ENCODE measurements around the gene IFNAR2.

DNA sequence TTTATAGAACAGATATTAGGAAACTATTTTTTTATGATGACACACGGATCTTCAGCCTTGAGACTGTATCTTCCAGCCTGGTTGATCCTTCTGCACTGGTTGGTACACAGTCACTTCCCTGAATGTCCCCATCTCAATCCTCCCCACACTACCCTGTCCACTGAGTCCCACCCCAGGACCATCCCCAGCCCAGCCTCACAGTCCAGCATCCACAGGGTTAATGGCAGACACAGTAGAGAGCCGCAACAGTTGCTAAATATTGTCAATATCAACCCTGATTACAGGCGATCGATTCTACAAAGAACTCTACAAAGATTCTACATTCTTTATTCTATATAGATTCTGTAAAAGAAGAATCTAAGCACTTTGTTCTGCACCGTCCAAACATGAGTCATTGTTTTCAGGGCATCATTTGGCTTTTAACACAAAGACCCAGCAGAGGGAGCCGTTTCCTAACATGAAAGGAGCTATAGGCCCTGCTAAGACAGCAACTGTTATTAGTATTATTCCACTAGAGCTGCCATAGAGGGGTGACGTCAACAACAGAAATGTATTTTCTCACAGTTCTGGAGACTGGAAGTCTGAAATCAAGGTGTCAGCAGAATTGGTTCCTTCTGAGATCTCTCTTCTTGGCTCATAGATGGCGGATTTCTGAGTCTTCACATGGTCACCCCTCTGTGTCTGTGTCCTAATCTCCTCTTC lies 30.1 kb upstream of the IFNAR2 start:
- TF ChIP-seq, protein P1, sequence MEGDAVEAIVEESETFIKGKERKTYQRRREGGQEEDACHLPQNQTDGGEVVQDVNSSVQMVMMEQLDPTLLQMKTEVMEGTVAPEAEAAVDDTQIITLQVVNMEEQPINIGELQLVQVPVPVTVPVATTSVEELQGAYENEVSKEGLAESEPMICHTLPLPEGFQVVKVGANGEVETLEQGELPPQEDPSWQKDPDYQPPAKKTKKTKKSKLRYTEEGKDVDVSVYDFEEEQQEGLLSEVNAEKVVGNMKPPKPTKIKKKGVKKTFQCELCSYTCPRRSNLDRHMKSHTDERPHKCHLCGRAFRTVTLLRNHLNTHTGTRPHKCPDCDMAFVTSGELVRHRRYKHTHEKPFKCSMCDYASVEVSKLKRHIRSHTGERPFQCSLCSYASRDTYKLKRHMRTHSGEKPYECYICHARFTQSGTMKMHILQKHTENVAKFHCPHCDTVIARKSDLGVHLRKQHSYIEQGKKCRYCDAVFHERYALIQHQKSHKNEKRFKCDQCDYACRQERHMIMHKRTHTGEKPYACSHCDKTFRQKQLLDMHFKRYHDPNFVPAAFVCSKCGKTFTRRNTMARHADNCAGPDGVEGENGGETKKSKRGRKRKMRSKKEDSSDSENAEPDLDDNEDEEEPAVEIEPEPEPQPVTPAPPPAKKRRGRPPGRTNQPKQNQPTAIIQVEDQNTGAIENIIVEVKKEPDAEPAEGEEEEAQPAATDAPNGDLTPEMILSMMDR (IDR thresholded peaks at IDR 0.05), result peak; percentile 59 to 95 (median 86)
- no peak for TF ChIP-seq POLR2A (IDR thresholded peaks at IDR 0.05)

Measured in adrenal gland (tissue), 5 donors.